ENCODE data around the gene SNN. TPM values are rescaled to one million over a fixed set of nuclear protein-coding genes. Genes with fewer than 3 reads are reported as not detected.

The SNN gene
- total and polyA plus RNA-seq, 9 of the 15 experiments (the other 6 are each of a cell fraction or from before 2014, with no cell fraction given): 0.07 to 2.9 (median 1.9) TPM

DNA sequence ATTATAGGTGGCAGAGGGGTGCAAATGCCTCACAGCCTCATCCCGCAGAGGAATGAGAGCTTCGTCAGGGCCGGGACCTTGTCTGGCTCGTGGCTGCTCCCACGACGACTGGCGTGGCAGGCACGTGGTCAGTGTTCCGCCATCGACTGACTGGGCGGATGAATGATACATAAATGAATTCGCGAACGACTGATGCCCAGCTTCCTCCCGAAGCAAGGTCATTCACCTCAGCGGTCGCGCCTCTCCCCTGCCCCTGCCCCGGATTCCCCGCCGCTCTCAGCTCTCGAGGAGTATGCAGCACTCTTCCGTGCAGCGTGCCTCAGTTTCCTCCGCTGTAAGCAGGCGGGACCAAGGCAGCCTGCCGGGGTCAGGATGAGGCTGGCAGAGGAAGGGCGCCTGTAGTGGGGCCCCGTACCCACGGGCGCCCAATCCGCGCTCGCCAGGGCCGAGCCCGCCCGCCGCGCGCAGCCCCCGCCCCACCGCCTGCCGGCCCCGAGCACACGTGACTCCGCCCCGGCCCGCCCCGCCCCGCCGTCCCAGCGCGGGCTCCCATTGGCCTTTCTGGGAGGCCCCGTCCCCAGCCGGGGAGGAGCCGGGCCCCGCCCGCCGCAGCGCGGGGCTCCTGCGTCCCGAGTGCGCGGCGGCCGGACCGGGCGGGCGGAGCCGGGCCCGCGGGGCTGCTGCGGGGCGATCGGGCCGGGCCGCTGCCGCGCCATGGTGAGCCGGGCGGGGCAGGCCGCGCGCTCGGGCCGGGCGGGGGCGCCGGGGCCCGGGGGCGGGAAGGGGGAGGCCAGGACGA is at the start of gene SNN (continued):
- TF ChIP-seq L3MBTL2 (IDR thresholded peaks at IDR 0.05) (peak; percentile 95), RBM17 (IDR thresholded peaks at IDR 0.05; ENCODE audit: borderline replicate concordance, low read depth, low read length) (no peak), ZNF24 (IDR thresholded peaks at IDR 0.05) (peak; percentile 48; the same call in 1 of the 2 replicates), RAD51 (IDR thresholded peaks at IDR 0.05; ENCODE audit: borderline replicate concordance, low read depth) (0 out of 2 replicates have a peak, but pooled peaks have one; percentile 12), E2F6 (IDR thresholded peaks at IDR 0.05; ENCODE audit: borderline replicate concordance in 1 of 2, extremely low read depth in 1 of 2, insufficient read depth in 1 of 2, insufficient read length in 1 of 2, low read depth in 1 of 2, low read length in 1 of 2, poor library complexity in 1 of 2, severe bottlenecking in 1 of 2) (peak; percentile 87 to 90), SP2 (IDR thresholded peaks at IDR 0.05; ENCODE audit: extremely low read depth, low read depth, low read length, poor library complexity, severe bottlenecking) (no peak), KDM2B (CRISPR knock-in tag; IDR thresholded peaks at IDR 0.05) (0 out of 2 replicates have a peak, but pooled peaks have one; percentile 27), TEAD1 (CRISPR knock-in tag; IDR thresholded peaks at IDR 0.05) (peak in 1 of 2 experiments; percentile 51; a peak in 1 of 4 replicates), BDP1 (IDR thresholded peaks at IDR 0.05; ENCODE audit: insufficient read depth, insufficient read length) (no peak), STAG1 (CRISPR knock-in tag; IDR thresholded peaks at IDR 0.05; ENCODE audit: borderline replicate concordance) (peak; percentile 9; the same call in 1 of the 2 replicates), POLR2G (IDR thresholded peaks at IDR 0.05; ENCODE audit: low read depth, low read length) (peak; percentile 41; the same call in 1 of the 2 replicates)
- TF ChIP-seq, protein P1, sequence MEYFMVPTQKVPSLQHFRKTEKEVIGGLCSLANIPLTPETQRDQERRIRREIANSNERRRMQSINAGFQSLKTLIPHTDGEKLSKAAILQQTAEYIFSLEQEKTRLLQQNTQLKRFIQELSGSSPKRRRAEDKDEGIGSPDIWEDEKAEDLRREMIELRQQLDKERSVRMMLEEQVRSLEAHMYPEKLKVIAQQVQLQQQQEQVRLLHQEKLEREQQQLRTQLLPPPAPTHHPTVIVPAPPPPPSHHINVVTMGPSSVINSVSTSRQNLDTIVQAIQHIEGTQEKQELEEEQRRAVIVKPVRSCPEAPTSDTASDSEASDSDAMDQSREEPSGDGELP (CRISPR knock-in tag; IDR thresholded peaks at IDR 0.05; ENCODE audit: borderline replicate concordance): peak; percentile 29; the same call in 1 of the 2 replicates
- TF ChIP-seq, protein P2, sequence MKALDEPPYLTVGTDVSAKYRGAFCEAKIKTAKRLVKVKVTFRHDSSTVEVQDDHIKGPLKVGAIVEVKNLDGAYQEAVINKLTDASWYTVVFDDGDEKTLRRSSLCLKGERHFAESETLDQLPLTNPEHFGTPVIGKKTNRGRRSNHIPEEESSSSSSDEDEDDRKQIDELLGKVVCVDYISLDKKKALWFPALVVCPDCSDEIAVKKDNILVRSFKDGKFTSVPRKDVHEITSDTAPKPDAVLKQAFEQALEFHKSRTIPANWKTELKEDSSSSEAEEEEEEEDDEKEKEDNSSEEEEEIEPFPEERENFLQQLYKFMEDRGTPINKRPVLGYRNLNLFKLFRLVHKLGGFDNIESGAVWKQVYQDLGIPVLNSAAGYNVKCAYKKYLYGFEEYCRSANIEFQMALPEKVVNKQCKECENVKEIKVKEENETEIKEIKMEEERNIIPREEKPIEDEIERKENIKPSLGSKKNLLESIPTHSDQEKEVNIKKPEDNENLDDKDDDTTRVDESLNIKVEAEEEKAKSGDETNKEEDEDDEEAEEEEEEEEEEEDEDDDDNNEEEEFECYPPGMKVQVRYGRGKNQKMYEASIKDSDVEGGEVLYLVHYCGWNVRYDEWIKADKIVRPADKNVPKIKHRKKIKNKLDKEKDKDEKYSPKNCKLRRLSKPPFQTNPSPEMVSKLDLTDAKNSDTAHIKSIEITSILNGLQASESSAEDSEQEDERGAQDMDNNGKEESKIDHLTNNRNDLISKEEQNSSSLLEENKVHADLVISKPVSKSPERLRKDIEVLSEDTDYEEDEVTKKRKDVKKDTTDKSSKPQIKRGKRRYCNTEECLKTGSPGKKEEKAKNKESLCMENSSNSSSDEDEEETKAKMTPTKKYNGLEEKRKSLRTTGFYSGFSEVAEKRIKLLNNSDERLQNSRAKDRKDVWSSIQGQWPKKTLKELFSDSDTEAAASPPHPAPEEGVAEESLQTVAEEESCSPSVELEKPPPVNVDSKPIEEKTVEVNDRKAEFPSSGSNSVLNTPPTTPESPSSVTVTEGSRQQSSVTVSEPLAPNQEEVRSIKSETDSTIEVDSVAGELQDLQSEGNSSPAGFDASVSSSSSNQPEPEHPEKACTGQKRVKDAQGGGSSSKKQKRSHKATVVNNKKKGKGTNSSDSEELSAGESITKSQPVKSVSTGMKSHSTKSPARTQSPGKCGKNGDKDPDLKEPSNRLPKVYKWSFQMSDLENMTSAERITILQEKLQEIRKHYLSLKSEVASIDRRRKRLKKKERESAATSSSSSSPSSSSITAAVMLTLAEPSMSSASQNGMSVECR (CRISPR knock-in tag; IDR thresholded peaks at IDR 0.05): peak; percentile 49; the same call in 1 of the 2 replicates
- TF ChIP-seq, protein P3, sequence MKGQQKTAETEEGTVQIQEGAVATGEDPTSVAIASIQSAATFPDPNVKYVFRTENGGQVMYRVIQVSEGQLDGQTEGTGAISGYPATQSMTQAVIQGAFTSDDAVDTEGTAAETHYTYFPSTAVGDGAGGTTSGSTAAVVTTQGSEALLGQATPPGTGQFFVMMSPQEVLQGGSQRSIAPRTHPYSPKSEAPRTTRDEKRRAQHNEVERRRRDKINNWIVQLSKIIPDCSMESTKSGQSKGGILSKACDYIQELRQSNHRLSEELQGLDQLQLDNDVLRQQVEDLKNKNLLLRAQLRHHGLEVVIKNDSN (CRISPR knock-in tag; IDR thresholded peaks at IDR 0.05): peak; percentile 51
- TF ChIP-seq, protein P4, sequence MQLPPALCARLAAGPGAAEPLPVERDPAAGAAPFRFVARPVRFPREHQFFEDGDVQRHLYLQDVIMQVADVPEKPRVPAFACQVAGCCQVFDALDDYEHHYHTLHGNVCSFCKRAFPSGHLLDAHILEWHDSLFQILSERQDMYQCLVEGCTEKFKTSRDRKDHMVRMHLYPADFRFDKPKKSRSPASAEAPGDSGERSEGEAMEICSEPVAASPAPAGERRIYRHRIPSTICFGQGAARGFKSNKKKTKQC (CRISPR knock-in tag; IDR thresholded peaks at IDR 0.05): peak; percentile 32; the same call in 1 of the 2 replicates
- TF ChIP-seq, protein P5, sequence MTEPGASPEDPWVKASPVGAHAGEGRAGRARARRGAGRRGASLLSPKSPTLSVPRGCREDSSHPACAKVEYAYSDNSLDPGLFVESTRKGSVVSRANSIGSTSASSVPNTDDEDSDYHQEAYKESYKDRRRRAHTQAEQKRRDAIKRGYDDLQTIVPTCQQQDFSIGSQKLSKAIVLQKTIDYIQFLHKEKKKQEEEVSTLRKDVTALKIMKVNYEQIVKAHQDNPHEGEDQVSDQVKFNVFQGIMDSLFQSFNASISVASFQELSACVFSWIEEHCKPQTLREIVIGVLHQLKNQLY (CRISPR knock-in tag; conservative IDR thresholded peaks at IDR 0.05): 0 out of 4 replicates have a peak, but pooled peaks of 1 of the 2 experiments have one; percentile 39

All from K562 (cell line).